Measurements from ENCODE around the gene INSIG1. TPM values are rescaled to one million over a fixed set of nuclear protein-coding genes. Genes with fewer than 3 reads are reported as not detected.

Gene INSIG1
- total RNA-seq, 1 donor from 2014 or later: 63.6 TPM

DNA sequence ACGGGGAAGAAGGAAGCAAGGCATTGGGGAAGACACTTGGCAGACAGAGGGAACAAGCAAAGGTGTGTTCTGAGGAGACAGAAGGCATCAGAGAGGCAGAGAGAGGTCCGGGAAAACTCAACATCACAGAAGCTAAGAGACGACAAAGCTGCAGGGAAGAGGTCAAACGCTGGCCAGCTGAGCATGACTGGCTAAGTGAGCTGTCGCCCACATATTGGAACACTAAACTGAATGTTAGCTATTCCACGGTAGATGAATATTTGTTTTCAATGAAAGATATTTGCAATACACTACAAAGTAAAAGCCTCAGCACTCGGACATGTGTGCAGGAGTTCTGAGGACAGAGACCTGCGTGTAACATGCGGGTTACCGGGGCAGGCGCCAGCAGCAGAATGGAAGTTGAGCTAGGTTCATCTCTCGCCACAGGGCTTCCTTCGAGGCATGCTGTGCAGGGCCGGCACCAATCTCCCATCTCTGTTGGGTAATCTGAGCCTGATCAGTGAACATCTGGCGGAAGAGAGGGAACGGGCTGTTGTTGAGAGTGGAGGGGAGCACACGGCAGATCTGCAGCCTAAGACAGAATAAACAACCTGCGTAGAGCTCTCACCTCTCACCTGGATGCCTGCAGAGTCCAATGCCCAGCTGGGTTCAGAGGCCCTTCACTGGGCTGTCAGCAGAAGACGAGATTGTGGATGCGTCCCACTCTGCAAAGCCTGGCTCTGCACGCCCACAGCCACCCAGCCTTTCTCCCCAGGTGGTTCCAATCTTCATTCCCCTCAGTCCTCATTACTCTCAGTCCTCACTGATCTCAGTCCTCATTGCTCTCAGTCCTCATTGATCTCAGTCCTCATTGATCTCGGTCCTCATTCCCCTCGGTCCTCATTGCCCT is 35.9 kb downstream of the INSIG1 start:
- H3K27me3 ChIP-seq: no peaks in the 10 kb centered on the region
- intact Hi-C loops (cut with DNase I): loop anchor here (10.0 kb wide), 1 partner anchor 419 kb away; no protein-coding TSS in a partner anchor
- H3K4me1 ChIP-seq: no peaks in the 10 kb centered on the region
- no peak overlapping the region for H3K4me3 ChIP-seq
- TF ChIP-seq, protein P1, sequence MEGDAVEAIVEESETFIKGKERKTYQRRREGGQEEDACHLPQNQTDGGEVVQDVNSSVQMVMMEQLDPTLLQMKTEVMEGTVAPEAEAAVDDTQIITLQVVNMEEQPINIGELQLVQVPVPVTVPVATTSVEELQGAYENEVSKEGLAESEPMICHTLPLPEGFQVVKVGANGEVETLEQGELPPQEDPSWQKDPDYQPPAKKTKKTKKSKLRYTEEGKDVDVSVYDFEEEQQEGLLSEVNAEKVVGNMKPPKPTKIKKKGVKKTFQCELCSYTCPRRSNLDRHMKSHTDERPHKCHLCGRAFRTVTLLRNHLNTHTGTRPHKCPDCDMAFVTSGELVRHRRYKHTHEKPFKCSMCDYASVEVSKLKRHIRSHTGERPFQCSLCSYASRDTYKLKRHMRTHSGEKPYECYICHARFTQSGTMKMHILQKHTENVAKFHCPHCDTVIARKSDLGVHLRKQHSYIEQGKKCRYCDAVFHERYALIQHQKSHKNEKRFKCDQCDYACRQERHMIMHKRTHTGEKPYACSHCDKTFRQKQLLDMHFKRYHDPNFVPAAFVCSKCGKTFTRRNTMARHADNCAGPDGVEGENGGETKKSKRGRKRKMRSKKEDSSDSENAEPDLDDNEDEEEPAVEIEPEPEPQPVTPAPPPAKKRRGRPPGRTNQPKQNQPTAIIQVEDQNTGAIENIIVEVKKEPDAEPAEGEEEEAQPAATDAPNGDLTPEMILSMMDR (IDR thresholded peaks at IDR 0.05): no peak
- no peak for TF ChIP-seq POLR2A (IDR thresholded peaks at IDR 0.05)
- no peak for TF ChIP-seq POLR2AphosphoS5 (IDR thresholded peaks at IDR 0.05; ENCODE audit: insufficient read depth in 1 of 2, low read depth in 1 of 2)
- H3K27ac ChIP-seq: no peak overlapping the region
- no peak for DNase-seq (ENCODE audit: extremely low spot score in 2 of 2)
- no peaks in the 10 kb centered on the region for H3K36me3 ChIP-seq
- no peaks in the 10 kb centered on the region for H3K9me3 ChIP-seq

DNA sequence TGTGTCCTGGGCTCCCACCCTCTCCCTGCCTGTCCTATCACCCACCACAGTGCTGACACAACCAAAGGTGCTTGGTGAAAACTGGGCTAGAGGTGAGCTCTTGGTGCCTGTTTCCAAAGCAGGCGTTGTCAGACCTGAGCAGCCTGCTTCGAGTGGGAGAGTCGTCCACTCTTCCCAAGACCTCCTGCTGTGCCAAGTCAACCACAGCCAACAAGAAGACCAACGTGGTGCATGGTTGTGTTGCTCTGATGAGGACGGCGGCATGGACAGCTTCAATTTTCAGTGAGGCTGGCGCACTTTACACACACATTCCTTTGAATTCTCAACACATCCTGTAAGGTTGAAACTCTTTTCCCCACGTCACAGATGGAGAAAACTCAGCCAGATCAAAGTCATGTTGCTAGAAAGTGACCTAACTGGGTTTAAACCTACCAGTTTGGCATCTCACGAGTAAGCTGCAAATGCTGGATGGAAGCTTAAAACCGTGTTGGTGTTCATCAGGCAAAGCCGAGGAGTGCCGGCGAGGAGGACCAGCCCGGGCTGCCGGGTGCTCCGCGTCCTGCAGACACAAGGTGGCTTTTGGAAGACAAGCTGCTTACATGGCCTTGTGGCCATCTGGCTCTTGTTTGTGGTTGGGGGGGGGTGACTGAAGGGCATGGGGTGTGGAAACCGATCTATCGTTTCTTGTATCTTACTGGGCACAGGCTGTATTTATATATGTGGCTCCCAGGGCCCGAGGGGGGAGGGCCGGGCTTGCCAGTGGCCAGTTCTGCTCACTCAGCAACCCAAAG is 39.3 kb downstream of the INSIG1 start:
- TF ChIP-seq, protein P1 (IDR thresholded peaks at IDR 0.05): no peak
- TF ChIP-seq POLR2AphosphoS5 (IDR thresholded peaks at IDR 0.05; ENCODE audit: insufficient read depth in 1 of 2, low read depth in 1 of 2) (no peak), POLR2A (IDR thresholded peaks at IDR 0.05) (no peak)
- Histone ChIP-seq H3K36me3 (no peaks in the 10 kb centered on the region), H3K27ac (no peak overlapping the region), H3K4me3 (no peak overlapping the region), H3K4me1 (no peaks in the 10 kb centered on the region), H3K9me3 (no peaks in the 10 kb centered on the region), H3K27me3 (no peaks in the 10 kb centered on the region)
- no peak for DNase-seq (ENCODE audit: extremely low spot score in 2 of 2)
- intact Hi-C loops (cut with DNase I): loop anchor here (10.0 kb wide), 1 partner anchor 422 kb away; no protein-coding TSS in a partner anchor

DNA sequence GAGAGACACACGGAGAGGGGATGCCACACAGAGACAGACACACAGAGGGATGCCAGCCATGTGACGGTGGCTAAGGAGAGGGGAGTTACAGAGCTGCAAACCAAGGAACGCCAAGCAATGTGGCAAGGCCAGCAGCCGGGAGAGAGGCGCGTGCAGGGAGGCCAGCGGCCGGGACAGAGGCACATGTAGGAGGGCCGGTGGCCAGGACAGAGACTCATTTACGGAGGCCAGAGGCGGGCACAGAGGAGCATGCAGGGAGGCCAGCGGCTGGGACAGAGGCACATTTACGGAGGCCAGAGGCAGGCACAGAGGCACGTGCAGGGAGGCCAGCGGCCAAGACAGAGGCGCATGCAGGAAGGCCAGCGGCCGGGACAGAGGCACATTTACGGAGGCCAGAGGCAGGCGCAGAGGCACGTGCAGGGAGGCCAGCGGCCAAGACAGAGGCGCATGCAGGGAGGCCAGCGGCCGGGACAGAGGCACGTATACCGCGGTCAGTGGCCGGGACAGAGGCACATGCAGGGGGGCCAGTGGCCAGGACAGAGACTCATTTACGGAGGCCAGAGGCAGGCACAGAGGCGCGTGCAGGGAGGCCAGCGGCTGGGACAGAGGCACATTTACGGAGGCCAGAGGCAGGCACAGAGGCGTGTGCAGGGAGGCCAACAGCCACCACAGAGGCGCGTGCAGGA is 40.4 kb downstream of the INSIG1 start:
- intact Hi-C loops (cut with DNase I): loop anchor here (10.0 kb wide), 1 partner anchor 423 kb away; no protein-coding TSS in a partner anchor
- Histone ChIP-seq H3K4me3 (no peak overlapping the region), H3K4me1 (no peaks in the 10 kb centered on the region), H3K36me3 (no peaks in the 10 kb centered on the region), H3K27ac (no peak overlapping the region), H3K27me3 (no peaks in the 10 kb centered on the region), H3K9me3 (no peaks in the 10 kb centered on the region)
- DNase-seq (ENCODE audit: extremely low spot score in 2 of 2): no peak
- TF ChIP-seq POLR2A (IDR thresholded peaks at IDR 0.05) (no peak), POLR2AphosphoS5 (IDR thresholded peaks at IDR 0.05; ENCODE audit: insufficient read depth in 1 of 2, low read depth in 1 of 2) (no peak)
- TF ChIP-seq, protein P1 (IDR thresholded peaks at IDR 0.05): no peak

DNA sequence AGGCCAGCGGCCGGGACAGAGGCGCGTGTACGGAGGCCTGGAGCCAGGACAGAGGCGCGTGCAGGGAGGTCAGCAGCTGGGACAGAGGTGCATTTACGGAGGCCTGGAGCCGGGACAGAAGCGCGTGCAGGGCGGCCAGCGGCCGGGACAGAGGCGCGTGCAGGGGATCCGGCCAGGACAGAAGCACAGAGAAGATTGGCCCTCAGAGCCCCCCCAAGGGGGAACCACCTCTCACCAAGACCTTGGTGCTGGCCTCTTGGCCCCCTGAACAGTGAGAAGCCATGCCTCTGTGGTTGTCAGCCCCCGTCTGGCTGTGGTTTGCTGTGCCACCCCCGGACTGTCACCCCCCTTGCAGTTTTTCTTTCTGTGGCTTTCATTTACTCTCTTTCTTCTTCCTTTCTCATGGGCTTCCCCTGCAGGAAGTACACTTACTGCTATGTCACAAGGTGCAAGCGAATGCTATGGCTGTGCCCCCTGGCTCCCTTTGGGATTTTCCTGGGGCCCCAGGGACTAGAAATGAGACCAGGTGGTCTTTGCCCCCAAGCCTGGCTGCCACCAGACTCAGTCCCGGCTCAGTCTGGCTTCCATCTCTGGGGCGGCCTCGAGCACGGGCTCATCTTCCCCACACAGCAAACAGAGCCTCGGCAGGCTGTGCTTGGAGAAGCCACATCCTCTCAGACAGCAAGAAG is 41.1 kb downstream of the INSIG1 start:
- H3K4me1 ChIP-seq: no peaks in the 10 kb centered on the region
- no peaks in the 10 kb centered on the region for H3K27me3 ChIP-seq
- H3K9me3 ChIP-seq: no peaks in the 10 kb centered on the region
- intact Hi-C loops (cut with DNase I): loop anchor here (10.0 kb wide), 1 partner anchor 424 kb away; no protein-coding TSS in a partner anchor
- H3K4me3 ChIP-seq: no peak overlapping the region
- H3K27ac ChIP-seq: no peak overlapping the region
- TF ChIP-seq POLR2AphosphoS5 (IDR thresholded peaks at IDR 0.05; ENCODE audit: insufficient read depth in 1 of 2, low read depth in 1 of 2): no peak
- TF ChIP-seq POLR2A (IDR thresholded peaks at IDR 0.05): no peak
- TF ChIP-seq, protein P1 (IDR thresholded peaks at IDR 0.05): no peak
- H3K36me3 ChIP-seq: no peaks in the 10 kb centered on the region
- DNase-seq (ENCODE audit: extremely low spot score in 2 of 2): no peak
